IPS-20b (cell line): ENCODE results near the gene CACNA1B.

Experiments used
- H3K27ac ChIP-seq: one replicate; pipeline ENCODE4 v1.5.1; 2013; ENCODE audit warnings: low read length
- H3K27me3 ChIP-seq: 2 replicates; pipeline ENCODE4 v1.6.1; 2013; ENCODE audit warnings: mild to moderate bottlenecking, low read length, inconsistent platforms; ENCODE audit not compliant: insufficient read depth
- H3K36me3 ChIP-seq: 2 replicates; pipeline ENCODE4 v1.6.1; 2013; ENCODE audit warnings: low read depth, mild to moderate bottlenecking, inconsistent platforms, low read length, moderate library complexity; ENCODE audit not compliant: insufficient read depth
- H3K4me1 ChIP-seq: 2 replicates; pipeline ENCODE4 v1.6.1; 2013; ENCODE audit warnings: mild to moderate bottlenecking, control low read depth, inconsistent platforms, low read length, moderate library complexity; ENCODE audit not compliant: insufficient read depth
- H3K4me3 ChIP-seq: 2 replicates; pipeline ENCODE4 v1.5.1; 2013; ENCODE audit warnings: mild to moderate bottlenecking, low read length, inconsistent platforms
- H3K9ac ChIP-seq: 2 replicates; pipeline ENCODE4 v1.6.1; 2013; ENCODE audit warnings: low read depth, mild to moderate bottlenecking, inconsistent platforms, low read length, moderate library complexity
- H3K9me3 ChIP-seq: 2 replicates; pipeline ENCODE4 v1.6.1; 2013; ENCODE audit warnings: mild to moderate bottlenecking, low read depth, low read length, inconsistent platforms; ENCODE audit not compliant: insufficient read depth

CACNA1B gene

GRCh38 chr9:138045541-138046490 is 168.2 kb downstream of the CACNA1B start:
- H3K27ac ChIP-seq: no peak overlapping the region
- H3K27me3 ChIP-seq: no peaks in the 10 kb centered on the region
- H3K4me3 ChIP-seq: no peak overlapping the region
- H3K9me3 ChIP-seq: no peaks in the 10 kb centered on the region
- no peak overlapping the region for H3K9ac ChIP-seq
- H3K36me3 ChIP-seq: peaks cover 17% of the 10 kb centered on the region
- H3K4me1 ChIP-seq: no peaks in the 10 kb centered on the region

DNA sequence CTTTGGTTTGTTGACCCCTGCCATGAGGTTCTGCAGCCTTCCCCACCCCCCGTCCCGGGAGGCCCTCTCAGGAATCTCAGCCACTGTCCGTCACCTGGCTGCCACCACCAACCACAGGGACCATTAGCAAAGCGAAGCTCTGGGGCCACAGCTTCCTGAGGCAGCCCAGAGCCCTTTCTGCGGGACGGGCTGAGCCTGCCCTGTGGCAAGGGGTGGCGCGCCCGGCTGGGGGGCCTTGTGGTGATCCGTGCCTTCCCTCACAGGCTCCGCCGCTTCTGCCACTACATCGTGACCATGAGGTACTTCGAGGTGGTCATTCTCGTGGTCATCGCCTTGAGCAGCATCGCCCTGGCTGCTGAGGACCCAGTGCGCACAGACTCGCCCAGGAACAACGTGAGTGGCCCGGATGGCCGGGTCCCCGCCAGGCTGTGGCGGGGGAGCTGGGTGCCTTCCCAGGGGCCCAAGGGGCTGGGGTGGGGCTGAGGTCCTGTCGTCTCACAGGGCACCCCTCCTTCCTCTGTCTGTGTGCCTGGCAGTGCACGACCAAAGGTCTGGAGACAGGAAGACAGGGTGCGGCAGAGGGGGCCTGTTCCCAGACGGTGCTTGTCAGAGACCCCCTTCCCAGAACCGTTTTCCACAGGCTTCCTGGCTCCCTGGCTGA is 169.2 kb downstream of the CACNA1B start:
- Histone ChIP-seq H3K4me3 (no peak overlapping the region), H3K36me3 (peaks cover 17% of the 10 kb centered on the region), H3K27me3 (no peaks in the 10 kb centered on the region)

GRCh38 chr9:138047469-138048040 is 170.0 kb downstream of the CACNA1B start:
- Histone ChIP-seq H3K4me3 (no peak overlapping the region), H3K4me1 (no peaks in the 10 kb centered on the region), H3K9me3 (no peaks in the 10 kb centered on the region), H3K36me3 (peaks cover 17% of the 10 kb centered on the region), H3K9ac (no peak overlapping the region), H3K27me3 (no peaks in the 10 kb centered on the region), H3K27ac (no peak overlapping the region)

More for the DNA sequence above, 169.2 kb downstream of the CACNA1B start:
- no peaks in the 10 kb centered on the region for H3K9me3 ChIP-seq
- no peaks in the 10 kb centered on the region for H3K4me1 ChIP-seq
- no peak overlapping the region for H3K9ac ChIP-seq
- H3K27ac ChIP-seq: no peak overlapping the region

DNA sequence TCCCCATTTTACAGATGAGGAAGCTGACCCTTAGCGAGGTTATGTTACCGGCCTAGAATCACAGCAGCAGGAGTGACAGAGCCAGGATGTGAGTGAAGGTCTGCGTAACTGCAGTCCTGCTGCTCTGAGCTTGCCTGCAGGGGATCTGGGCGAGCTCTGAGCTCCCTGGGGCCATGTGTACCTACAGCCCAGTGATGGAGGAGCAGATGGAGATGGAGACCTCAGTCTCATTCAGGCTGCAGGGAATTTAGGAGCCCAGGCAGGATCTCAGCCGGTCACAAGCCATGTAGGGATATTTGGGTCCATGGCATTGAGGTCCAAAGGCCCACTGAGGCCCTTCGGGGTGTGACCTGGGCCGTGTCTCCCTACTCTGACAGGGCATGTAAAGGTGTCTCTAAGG is 170.6 kb downstream of the CACNA1B start:
- Histone ChIP-seq H3K27me3 (no peaks in the 10 kb centered on the region), H3K9me3 (no peaks in the 10 kb centered on the region)

GRCh38 chr9:138049085-138049778 is 171.7 kb downstream of the CACNA1B start:
- H3K27me3 ChIP-seq: no peaks in the 10 kb centered on the region
- no peak overlapping the region for H3K9ac ChIP-seq
- H3K4me1 ChIP-seq: no peaks in the 10 kb centered on the region
- peaks cover 8% of the 10 kb centered on the region for H3K36me3 ChIP-seq
- no peak overlapping the region for H3K4me3 ChIP-seq
- H3K27ac ChIP-seq: no peak overlapping the region
- H3K9me3 ChIP-seq: no peaks in the 10 kb centered on the region

More for the DNA sequence above, 170.6 kb downstream of the CACNA1B start:
- Histone ChIP-seq H3K9ac (no peak overlapping the region), H3K36me3 (peaks cover 17% of the 10 kb centered on the region), H3K27ac (no peak overlapping the region), H3K4me3 (no peak overlapping the region), H3K4me1 (no peaks in the 10 kb centered on the region)

DNA sequence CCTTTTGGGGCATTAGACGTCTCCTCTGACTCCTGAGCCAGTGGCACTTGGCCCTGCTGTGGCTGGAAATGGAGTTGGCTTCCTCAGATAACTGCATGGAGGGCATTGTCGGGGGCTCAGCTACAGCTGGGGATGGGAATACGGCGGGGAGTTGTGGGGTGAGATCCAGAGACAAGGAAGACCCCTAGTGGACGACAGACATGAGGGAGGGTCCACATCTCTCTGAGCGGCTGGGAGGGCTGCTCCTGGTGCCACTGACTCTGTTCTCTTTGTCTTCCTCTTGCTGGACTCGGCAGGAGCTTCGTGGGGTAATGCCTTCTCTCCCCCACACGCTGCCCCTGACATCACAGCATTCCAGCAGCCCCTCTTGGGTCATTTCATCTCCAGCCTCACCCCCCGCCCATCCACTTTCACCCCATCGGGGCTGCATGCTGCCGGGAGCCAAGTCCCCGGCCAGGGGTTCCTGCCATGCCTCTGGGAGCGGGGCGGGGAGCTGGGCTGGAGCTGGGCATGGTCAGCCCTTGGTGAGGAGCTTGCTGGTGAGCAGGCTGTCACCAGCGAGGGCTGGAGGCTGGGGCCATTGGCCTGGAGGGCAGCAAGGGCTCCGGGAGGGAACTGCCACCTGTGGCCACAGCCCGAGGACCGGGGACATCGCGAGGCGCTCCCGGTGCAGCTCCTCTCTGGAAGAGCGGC is 172.3 kb downstream of the CACNA1B start:
- no peak overlapping the region for H3K27ac ChIP-seq
- H3K9me3 ChIP-seq: no peaks in the 10 kb centered on the region
- H3K36me3 ChIP-seq: peaks cover 8% of the 10 kb centered on the region
- H3K4me3 ChIP-seq: no peak overlapping the region
- H3K27me3 ChIP-seq: no peaks in the 10 kb centered on the region
- H3K4me1 ChIP-seq: no peaks in the 10 kb centered on the region
- H3K9ac ChIP-seq: no peak overlapping the region

DNA sequence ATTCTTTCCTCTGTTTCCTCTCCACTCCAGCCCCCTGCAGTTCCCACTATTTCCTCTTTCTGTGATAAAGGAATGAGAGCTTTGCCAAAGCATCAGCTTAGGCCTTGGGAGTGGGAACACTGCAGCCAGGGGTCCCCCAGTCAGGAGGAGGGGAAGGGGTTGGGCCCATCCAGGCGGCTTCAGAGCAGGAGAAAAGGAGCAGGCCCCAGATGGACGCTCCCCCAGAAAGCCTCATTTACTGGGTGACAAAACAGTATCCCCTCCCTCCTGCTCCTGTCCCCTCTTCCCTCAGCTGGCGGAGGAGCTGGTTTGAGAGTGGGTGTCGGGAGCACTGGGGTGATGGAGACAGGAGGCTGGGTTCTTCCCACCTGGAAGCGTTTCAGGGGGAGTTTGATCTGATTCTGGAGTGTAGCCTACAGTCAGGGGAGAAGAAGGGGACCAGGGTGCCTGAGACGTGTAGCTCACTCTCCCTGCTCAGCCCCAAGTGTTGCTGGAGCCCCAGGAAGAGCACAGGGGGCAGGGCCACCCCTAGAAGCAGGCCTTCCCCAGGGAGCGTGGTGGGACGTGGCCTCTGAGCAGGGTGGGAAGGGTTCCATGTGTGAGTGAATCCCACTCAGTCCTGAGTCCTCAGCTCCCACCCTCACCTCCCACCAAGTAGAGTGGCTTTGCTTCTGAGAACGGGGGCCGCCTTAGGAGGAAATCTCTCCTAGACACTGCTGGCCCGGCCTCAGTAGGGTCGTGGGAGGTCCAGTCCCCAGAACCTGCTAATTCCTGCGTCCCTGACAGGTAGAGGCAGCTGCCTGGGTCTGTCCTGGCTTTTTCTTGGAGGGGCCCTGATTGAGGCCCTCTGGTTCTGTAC is 173.1 kb downstream of the CACNA1B start:
- Histone ChIP-seq H3K27ac (no peak overlapping the region), H3K27me3 (no peaks in the 10 kb centered on the region), H3K36me3 (peaks cover 8% of the 10 kb centered on the region), H3K9me3 (no peaks in the 10 kb centered on the region), H3K4me1 (no peaks in the 10 kb centered on the region), H3K4me3 (no peak overlapping the region), H3K9ac (no peak overlapping the region)

DNA sequence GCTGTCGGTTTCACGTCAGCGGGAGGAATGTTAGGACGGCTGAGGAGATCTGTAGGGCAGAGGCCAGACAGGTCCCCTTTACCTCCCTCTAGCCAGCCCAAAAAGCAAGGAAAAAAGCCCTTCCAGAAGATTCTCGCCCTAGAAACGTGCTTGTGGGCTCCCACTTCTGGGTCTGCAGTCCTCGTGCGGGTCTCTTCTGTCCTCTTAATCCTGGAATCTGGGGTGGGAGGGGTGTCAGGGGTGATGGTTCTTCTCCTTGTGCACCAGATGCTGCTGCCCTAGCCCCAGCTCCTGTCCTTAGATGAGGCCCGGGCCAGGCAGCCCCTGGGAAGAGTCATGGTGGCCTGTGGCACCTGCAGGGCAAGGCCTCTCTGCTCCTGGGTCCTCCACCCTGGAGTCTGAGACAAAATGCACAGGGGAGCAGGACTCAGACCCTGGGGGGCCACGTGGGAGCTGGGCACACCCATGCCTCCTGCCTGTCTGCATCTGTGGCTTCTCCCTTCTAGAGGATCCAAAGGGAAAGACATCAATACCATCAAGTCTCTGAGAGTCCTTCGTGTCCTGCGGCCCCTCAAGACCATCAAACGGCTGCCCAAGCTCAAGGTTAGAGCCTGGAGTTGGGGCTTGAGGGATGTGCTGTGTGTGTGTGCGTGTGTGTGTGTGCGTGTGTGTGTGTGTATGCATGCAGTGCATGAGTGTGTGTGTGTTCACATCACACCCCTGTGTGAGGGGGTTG is 174.2 kb downstream of the CACNA1B start:
- no peaks in the 10 kb centered on the region for H3K9me3 ChIP-seq
- no peaks in the 10 kb centered on the region for H3K4me1 ChIP-seq
- no peaks in the 10 kb centered on the region for H3K27me3 ChIP-seq
- H3K36me3 ChIP-seq: peaks cover 8% of the 10 kb centered on the region
- no peak overlapping the region for H3K4me3 ChIP-seq
- no peak overlapping the region for H3K27ac ChIP-seq
- H3K9ac ChIP-seq: no peak overlapping the region

DNA sequence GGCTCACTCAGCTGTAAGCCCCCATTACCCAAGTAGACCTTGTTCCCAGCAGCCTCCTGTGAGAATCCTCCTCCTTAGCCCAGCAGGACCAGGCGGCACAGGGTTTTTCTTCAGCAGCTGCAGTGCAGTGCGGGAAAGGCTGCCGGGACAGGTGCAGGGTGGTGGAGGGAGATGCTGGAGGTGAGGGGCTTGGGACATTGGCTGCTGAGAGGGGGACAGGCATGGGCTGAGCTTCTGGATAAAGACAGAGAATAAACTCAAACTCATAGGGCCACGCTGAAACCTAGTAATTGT is 174.7 kb downstream of the CACNA1B start:
- no peaks in the 10 kb centered on the region for H3K4me1 ChIP-seq
- no peaks in the 10 kb centered on the region for H3K9me3 ChIP-seq
- peaks cover 9% of the 10 kb centered on the region for H3K36me3 ChIP-seq
- H3K27ac ChIP-seq: no peak overlapping the region
- H3K9ac ChIP-seq: no peak overlapping the region
- no peaks in the 10 kb centered on the region for H3K27me3 ChIP-seq
- no peak overlapping the region for H3K4me3 ChIP-seq

- Histone ChIP-seq H3K27ac (no peak overlapping the region), H3K27me3 (no peaks in the 10 kb centered on the region), H3K4me3 (no peak overlapping the region), H3K9me3 (no peaks in the 10 kb centered on the region), H3K36me3 (peaks cover 9% of the 10 kb centered on the region), H3K9ac (no peak overlapping the region), H3K4me1 (no peaks in the 10 kb centered on the region)
Observed at GRCh38 chr9:138052635-138053320, 175.2 kb downstream of the CACNA1B start.
